ENCODE measurements around the gene S1PR4.
"Not testable (repeated sequence)": the region's sequence is repeated elsewhere in the genome, so short reads cannot be mapped to it uniquely, and the experiment has no call there.

S1PR4 gene

GRCh38 chr19:3151563-3152418 is 26.8 kb upstream of the S1PR4 start:
- no peak for TF ChIP-seq CTCF (IDR thresholded peaks at IDR 0.05)
- peaks cover 7% of the 10 kb centered on the region for H3K4me1 ChIP-seq
- H3K9me3 ChIP-seq (ENCODE audit: control insufficient read depth, low read length), result no peaks in the 10 kb centered on the region
- H3K27ac ChIP-seq, result no peak overlapping the region
- no peak overlapping the region for H3K4me3 ChIP-seq (ENCODE audit: low read depth, low read length)
- H3K9ac ChIP-seq, result no peak overlapping the region
- H3K79me2 ChIP-seq, result no peaks in the 10 kb centered on the region
- no peaks in the 10 kb centered on the region for H3K27me3 ChIP-seq (ENCODE audit: control insufficient read depth, insufficient read depth, low read length)
- H3K36me3 ChIP-seq (ENCODE audit: control insufficient read depth, insufficient read depth, low read length), result no peaks in the 10 kb centered on the region
- H3K4me2 ChIP-seq (ENCODE audit: low read length), result no peak overlapping the region
- no peak overlapping the region for H2AFZ ChIP-seq

GRCh38 chr19:3152419-3152780 is 26.2 kb upstream of the S1PR4 start:
- H3K4me1 ChIP-seq, result peaks cover 7% of the 10 kb centered on the region
- H3K27me3 ChIP-seq (ENCODE audit: control insufficient read depth, insufficient read depth, low read length), result no peaks in the 10 kb centered on the region
- no peak overlapping the region for H3K9ac ChIP-seq
- no peak overlapping the region for H2AFZ ChIP-seq
- no peaks in the 10 kb centered on the region for H3K9me3 ChIP-seq (ENCODE audit: control insufficient read depth, low read length)
- H3K27ac ChIP-seq, result no peak overlapping the region
- no peaks in the 10 kb centered on the region for H3K79me2 ChIP-seq
- no peaks in the 10 kb centered on the region for H3K36me3 ChIP-seq (ENCODE audit: control insufficient read depth, insufficient read depth, low read length)
- TF ChIP-seq CTCF (IDR thresholded peaks at IDR 0.05), result no peak
- H3K4me2 ChIP-seq (ENCODE audit: low read length), result no peak overlapping the region
- no peak overlapping the region for H3K4me3 ChIP-seq (ENCODE audit: low read depth, low read length)

GRCh38 chr19:3153286-3154230 is 25.0 kb upstream of the S1PR4 start:
- Histone ChIP-seq H3K4me1 (peaks cover 7% of the 10 kb centered on the region), H3K4me3 (ENCODE audit: low read depth, low read length) (no peak overlapping the region), H3K4me2 (ENCODE audit: low read length) (no peak overlapping the region), H3K36me3 (ENCODE audit: control insufficient read depth, insufficient read depth, low read length) (no peaks in the 10 kb centered on the region), H3K9ac (no peak overlapping the region), H3K27ac (no peak overlapping the region), H3K27me3 (ENCODE audit: control insufficient read depth, insufficient read depth, low read length) (no peaks in the 10 kb centered on the region), H2AFZ (no peak overlapping the region), H3K79me2 (no peaks in the 10 kb centered on the region), H3K9me3 (ENCODE audit: control insufficient read depth, low read length) (no peaks in the 10 kb centered on the region)
- TF ChIP-seq CTCF (IDR thresholded peaks at IDR 0.05), result no peak

- H3K79me2 ChIP-seq; H3K36me3 ChIP-seq (ENCODE audit: control insufficient read depth, insufficient read depth, low read length); H2AFZ ChIP-seq; H3K9ac ChIP-seq; H3K4me3 ChIP-seq (ENCODE audit: low read depth, low read length); H3K4me1 ChIP-seq; H3K27me3 ChIP-seq (ENCODE audit: control insufficient read depth, insufficient read depth, low read length); H3K4me2 ChIP-seq (ENCODE audit: low read length); H3K9me3 ChIP-seq (ENCODE audit: control insufficient read depth, low read length): not testable (repeated sequence)
- H3K27ac ChIP-seq, result peak overlapping the region; percentile 39
These were observed 24.1 kb upstream of the S1PR4 start for GRCh38 chr19:3154447-3154846.

Data from parathyroid adenoma (tissue), 2 donors.